WI38 (cell line): ENCODE data around the gene RTP5.

ENCODE experiments used
- H3K4me3 ChIP-seq: 2 replicates; pipeline ENCODE4 v1.5.1; 2011; ENCODE audit warnings: low read depth, mild to moderate bottlenecking, control low read depth, low read length
- TF ChIP-seq, protein P1 (sequence below): IDR thresholded peaks from 2 replicates; pipeline ENCODE4 v1.5.1; 2012; ENCODE audit warnings: low read depth, mild to moderate bottlenecking, control low read depth, low read length

The RTP5 gene

DNA sequence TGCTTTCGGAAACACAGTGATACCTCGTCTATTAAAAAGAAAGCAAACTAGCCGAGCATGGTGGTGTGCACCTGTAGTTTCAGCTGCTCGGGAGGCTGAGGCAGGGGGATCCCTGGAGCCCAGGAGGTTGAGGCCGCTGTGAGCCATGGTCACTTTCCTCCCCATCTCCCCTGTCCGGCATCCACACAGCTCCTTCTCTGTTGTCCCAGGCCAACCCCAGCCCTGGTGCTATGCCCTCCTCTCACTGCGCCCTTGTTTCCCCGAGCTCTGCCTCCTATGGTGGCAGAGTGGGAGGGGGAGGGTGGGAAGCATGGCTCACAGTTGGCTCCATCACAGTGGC lies 15.4 kb downstream of the RTP5 start:
- TF ChIP-seq, protein P1, sequence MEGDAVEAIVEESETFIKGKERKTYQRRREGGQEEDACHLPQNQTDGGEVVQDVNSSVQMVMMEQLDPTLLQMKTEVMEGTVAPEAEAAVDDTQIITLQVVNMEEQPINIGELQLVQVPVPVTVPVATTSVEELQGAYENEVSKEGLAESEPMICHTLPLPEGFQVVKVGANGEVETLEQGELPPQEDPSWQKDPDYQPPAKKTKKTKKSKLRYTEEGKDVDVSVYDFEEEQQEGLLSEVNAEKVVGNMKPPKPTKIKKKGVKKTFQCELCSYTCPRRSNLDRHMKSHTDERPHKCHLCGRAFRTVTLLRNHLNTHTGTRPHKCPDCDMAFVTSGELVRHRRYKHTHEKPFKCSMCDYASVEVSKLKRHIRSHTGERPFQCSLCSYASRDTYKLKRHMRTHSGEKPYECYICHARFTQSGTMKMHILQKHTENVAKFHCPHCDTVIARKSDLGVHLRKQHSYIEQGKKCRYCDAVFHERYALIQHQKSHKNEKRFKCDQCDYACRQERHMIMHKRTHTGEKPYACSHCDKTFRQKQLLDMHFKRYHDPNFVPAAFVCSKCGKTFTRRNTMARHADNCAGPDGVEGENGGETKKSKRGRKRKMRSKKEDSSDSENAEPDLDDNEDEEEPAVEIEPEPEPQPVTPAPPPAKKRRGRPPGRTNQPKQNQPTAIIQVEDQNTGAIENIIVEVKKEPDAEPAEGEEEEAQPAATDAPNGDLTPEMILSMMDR, result no peak
- no peak overlapping the region for H3K4me3 ChIP-seq

DNA sequence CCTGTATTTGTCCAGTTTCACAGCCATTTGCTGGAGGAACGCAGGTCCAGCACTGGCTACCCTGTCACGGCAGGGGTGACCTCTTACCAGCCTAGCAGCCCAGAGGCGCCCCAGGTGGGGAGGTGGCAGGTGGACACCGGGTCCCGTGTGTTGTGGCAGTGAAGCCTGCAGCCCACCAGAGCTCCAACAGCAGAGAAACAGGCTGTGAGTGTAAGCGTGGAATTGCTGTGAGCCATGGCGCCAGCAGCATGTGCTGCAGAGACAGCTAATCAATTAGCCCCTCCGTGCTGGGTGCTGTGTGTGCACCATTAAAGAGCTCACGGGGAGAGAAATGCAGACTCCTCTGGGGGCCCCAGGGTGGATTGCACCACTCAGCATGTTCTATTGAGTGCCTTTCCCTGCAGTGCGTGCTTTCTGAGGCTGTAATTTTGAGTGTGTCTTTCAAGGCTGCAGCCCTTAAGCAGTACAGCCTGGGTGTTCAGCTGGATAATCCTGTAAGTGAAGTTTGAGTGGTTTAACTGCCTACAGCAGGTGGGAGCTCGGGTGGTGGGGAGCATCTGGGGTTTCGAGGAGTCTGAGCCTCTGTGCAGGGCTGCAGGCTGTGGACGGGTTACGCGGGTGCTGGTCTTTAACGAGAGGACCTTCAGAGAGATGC lies 15.9 kb downstream of the RTP5 start:
- no peak overlapping the region for H3K4me3 ChIP-seq
- TF ChIP-seq, protein P1, result no peak

DNA sequence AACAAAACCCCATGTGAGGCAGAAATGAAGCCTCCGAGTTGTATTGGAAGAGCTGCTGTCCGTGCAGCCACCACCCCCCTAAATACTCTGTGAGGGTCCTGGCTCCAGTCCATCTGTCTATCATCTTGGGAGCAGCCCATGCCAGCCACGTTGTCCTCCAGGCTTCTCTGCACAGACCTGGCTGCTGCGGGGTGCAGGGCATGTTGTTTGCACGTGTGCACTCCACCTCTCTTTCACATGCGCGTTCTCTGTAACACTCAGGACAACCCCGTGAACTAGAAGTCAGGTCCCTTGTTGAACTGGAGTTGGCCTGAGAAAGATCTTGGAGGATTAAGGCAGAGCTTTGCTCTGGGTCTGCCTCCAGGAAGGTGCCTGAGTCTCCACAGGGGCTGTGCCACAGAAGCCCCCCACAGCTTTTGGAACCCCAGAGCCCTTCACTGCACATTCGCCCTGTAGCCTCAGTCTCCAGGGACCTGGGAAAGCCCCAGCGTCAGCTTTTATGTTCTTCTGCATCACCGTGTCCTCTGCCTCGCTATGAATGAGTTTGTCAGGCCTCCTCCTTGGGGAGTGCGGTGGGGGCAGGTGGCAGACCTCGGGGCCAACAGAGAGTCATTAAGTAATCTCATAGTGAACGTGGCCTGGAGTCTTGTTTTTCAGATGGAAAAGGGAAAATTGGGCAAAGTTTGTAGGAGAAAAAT lies 16.6 kb downstream of the RTP5 start:
- TF ChIP-seq, protein P1, result no peak
- H3K4me3 ChIP-seq, result no peak overlapping the region

DNA sequence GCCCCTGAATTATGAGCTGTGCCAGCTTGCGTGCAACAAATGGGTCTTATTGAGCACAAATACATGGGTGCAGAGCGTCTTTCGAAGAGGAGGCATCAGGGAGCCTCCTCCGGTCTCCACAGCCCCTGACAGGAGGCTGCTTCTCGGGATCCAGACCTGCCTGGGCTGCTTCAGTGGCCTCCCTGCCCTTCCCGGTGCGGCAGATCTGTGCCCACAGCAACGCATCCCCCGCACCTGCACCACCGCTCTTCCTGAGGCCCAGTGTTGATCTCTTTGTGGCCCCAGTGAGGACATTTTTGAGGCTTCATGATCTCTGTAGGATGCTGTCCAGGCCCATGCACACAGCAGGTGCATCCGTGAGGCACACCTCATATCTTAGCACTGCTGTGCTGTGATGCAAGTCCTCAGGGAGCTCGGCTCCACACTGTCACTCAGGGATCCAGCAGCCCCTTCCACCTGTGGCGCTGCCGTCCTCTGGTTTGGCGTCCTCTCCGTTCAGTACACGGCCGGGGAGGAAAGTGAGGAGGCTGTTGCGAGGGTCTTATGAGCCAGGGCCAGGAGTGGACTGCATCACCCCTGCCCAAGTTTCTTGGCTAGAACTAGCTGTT lies 17.4 kb downstream of the RTP5 start:
- TF ChIP-seq, protein P1, result no peak
- no peak overlapping the region for H3K4me3 ChIP-seq

DNA sequence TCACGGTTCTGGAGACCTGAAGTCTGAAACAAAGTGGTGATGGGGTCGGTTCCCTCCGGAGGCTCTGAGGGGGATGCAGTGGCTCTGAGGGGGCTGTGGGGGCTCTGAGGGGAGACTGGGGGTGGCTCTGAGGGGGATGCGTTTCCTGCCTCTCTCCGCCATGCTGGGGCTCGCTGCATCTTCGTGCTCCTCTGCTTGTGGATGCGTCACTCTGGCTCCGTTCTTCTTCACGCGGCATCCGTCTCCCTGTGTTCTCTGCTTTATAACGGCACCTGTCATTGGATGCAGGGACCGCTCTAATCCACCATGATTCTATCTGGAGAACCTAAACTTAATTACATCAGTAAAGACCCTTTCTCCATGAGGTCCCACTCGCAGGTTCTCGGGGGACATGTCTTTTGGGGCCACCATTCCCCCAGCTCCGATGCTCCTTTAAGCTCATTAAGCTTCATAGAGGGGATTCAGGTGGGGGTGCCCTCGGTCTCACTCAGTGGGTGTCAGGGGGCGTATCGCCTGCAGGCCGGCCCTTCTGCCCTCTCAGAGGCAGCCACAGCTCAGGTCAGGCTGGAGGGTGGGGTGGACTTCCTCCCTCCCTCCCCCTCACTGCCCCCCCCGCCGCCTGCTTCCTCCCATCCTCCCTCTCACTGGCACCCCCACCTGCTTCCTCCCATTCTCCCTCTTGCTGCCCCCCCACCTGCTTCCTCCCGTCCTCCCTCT lies 18.4 kb downstream of the RTP5 start:
- TF ChIP-seq, protein P1, result no peak

DNA sequence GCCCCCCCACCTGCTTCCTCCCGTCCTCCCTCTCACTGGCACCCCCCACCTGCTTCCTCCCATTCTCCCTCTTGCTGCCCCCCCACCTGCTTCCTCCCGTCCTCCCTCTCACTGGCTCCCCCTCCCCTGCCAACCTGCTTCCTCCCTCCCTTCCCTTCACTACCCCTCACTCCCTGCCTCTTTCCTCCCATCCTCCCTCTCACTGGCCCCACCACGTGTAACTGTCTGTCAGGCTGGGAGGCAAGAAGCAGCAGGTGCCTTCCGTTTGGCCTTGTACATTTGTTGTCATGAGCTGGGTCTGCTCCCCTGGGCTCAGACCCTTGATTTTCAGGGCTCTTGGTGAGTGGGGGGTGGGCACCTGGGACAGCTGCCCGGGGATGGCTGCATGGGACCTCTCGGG lies 19.1 kb downstream of the RTP5 start:
- no peak overlapping the region for H3K4me3 ChIP-seq
- TF ChIP-seq, protein P1, result no peak

More for the DNA sequence above, 18.4 kb downstream of the RTP5 start:
- H3K4me3 ChIP-seq, result no peak overlapping the region
